ENCODE measurements around the gene C6orf132.

C6orf132 gene

GRCh38 chr6:42078386-42078785, 64.0 kb downstream of the C6orf132 start:
- no peak for DNase-seq (ENCODE audit: low read depth)

- DNase-seq (ENCODE audit: low read depth) = peak; percentile 65
These were observed 67.1 kb downstream of the C6orf132 start for GRCh38 chr6:42075159-42075838.

- no peak for DNase-seq (ENCODE audit: low read depth)
These were observed 69.1 kb downstream of the C6orf132 start for GRCh38 chr6:42073287-42073686.

DNA sequence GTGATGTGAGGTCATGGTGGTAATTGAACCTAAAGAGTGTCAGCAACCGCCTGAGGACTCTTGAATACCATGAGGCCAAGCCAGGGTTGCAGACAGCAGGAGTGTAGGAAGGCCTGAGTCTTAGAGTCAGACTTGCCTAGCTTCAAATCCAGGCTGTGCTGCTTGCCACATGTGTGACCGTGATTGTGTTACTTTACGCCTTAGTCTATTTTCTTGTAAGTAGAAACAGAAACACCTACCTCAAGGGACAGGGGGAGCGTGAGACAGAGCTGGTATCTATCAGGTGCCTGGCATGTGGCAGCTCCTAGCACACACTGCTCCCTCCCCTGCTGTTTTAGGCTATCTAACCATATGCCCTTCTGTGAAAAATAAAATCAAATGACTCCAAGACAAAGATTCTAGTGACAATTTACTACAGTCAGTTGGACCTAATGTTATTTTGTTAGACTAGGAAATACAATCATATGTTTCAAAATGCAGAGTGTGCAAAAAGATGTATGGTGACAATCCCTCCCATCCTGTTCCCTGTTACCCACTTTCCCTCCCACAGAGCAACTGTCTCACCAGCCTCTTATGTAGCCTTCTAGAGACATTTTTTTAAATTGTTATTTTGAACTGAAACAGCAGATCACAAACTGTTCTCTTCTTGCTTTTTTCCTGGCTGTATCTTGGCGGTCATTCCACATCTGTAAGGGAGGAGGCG, 70.4 kb downstream of the C6orf132 start:
- DNase-seq (ENCODE audit: low read depth) = no peak

- DNase-seq (ENCODE audit: low read depth) = no peak
These were observed 73.4 kb downstream of the C6orf132 start for GRCh38 chr6:42068872-42069522.

- DNase-seq (ENCODE audit: low read depth) = no peak
These were observed 74.2 kb downstream of the C6orf132 start for GRCh38 chr6:42068173-42068572.

DNA sequence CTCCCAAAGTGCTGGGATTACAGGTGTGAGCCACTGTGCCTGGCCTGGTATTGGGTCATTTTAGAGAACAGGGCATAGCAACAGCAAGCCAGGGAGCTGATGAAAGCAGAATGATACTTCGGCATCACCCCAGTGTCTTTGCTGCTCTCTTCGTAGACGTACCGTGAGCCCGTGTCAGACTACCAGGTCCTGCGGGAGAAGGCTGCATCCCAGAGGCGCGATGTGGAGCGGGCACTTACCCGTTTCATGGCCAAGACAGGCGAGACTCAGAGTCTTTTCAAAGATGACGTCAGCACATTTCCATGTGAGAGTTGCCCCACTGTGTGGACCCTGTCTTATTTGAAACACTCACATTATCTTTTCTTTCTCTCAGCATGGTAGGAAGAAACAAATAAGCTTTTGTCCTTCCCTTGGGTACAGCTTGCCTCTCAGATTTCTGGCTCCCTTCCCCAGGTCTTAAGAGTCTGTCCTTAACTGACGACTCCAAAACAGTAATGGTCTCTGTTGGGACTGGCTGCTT, 76.2 kb downstream of the C6orf132 start:
- DNase-seq (ENCODE audit: low read depth) = no peak

DNA sequence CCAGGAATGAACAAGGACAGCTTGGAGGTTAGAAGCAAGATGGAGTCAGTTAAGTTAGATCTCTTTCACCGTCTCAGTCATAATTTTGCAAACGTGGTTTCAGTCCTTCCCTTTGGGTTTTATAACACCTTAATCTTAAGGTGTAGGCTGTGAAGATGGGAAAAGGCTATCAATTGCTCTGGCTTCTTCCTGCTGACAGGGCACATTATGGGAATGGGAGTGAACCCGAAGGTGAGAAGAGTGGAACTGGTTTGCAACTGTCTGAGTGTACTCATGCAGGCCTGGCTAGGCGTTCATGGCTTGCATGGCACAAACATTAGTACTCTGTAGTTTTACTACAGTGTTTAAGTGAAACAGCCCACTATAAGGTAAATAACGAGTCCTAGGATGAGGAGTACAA, 82.7 kb downstream of the C6orf132 start:
- DNase-seq (ENCODE audit: low read depth) = no peak

DNA sequence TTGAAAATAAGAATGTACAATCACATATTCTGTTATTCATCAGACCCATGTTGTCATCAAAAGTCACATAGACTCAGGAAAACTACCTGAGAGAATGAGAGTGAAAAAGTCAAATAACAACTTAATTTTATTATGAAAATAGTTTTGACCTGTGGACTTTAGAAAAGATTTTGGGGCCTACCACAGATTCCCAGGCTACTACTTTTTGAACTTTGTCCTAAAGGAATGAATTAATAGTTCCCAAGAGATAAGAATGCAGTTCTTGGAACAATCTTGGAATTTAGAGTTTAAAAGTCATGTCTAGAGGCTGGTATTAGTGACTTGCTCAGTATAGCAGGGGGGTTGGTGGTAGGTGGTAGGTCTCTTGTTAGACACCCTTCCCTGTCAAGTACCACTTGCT, 88.8 kb downstream of the C6orf132 start:
- no peak for DNase-seq (ENCODE audit: low read depth)

GRCh38 chr6:42051268-42051653, 91.2 kb downstream of the C6orf132 start:
- DNase-seq (ENCODE audit: low read depth) = peak; percentile 30
